Measurements from ENCODE around the gene SMPD1. TPM values are rescaled to one million over a fixed set of nuclear protein-coding genes. Genes with fewer than 3 reads are reported as not detected.

The SMPD1 gene
- total RNA-seq, 3 donors from 2014 or later: 15.7 to 30.4 (median 17.3) TPM

GRCh38 chr11:6419009-6419631 is 28.8 kb downstream of the SMPD1 start, which contains the start of gene APBB1:
APBB1 (minus strand) TSS chr11:6419094; CDS start chr11:6411347, 7,747 bp downstream.
- no peaks in the 10 kb centered on the region for H3K27me3 ChIP-seq
- no peaks in the 10 kb centered on the region for H3K9me3 ChIP-seq
- TF ChIP-seq, protein P1, sequence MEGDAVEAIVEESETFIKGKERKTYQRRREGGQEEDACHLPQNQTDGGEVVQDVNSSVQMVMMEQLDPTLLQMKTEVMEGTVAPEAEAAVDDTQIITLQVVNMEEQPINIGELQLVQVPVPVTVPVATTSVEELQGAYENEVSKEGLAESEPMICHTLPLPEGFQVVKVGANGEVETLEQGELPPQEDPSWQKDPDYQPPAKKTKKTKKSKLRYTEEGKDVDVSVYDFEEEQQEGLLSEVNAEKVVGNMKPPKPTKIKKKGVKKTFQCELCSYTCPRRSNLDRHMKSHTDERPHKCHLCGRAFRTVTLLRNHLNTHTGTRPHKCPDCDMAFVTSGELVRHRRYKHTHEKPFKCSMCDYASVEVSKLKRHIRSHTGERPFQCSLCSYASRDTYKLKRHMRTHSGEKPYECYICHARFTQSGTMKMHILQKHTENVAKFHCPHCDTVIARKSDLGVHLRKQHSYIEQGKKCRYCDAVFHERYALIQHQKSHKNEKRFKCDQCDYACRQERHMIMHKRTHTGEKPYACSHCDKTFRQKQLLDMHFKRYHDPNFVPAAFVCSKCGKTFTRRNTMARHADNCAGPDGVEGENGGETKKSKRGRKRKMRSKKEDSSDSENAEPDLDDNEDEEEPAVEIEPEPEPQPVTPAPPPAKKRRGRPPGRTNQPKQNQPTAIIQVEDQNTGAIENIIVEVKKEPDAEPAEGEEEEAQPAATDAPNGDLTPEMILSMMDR (IDR thresholded peaks at IDR 0.05): peak in 1 of 3 donors; percentile 16
- TF ChIP-seq POLR2AphosphoS5 (IDR thresholded peaks at IDR 0.05) (peak in 1 of 3 donors; percentile 27), POLR2A (IDR thresholded peaks at IDR 0.05) (no peak)
- no peaks in the 10 kb centered on the region for H3K36me3 ChIP-seq
- peaks cover 5% of the 10 kb centered on the region in 2 donors for H3K4me1 ChIP-seq
- H3K4me3 ChIP-seq: peak within 1 kb of the TSS; percentile 87 to 97 (median 93)
- intact Hi-C loops (cut with DNase I; ENCODE audit: low total_unique reads): no loop called here
- H3K27ac ChIP-seq: peak within 1 kb of the TSS; percentile 87 to 93
- DNase-seq (ENCODE audit: low spot score in 2 of 2): peak in 1 of 2 donors; percentile 32

- TF ChIP-seq POLR2A (IDR thresholded peaks at IDR 0.05): no peak
- TF ChIP-seq, protein P1 (IDR thresholded peaks at IDR 0.05): no peak
- TF ChIP-seq POLR2AphosphoS5 (IDR thresholded peaks at IDR 0.05): no peak
- Histone ChIP-seq H3K4me1 (peaks cover 5% of the 10 kb centered on the region in 2 donors), H3K9me3 (no peaks in the 10 kb centered on the region), H3K27me3 (no peaks in the 10 kb centered on the region), H3K4me3 (no peak overlapping the region), H3K27ac (no peak overlapping the region), H3K36me3 (no peaks in the 10 kb centered on the region)
- intact Hi-C loops (cut with DNase I; ENCODE audit: low total_unique reads): no loop called here
- DNase-seq (ENCODE audit: low spot score in 2 of 2): no peak
Observed at GRCh38 chr11:6420677-6421076, 30.4 kb downstream of the SMPD1 start.

GRCh38 chr11:6427516-6427915 is 37.2 kb downstream of the SMPD1 start:
- DNase-seq (ENCODE audit: low spot score in 2 of 2): no peak
- H3K36me3 ChIP-seq: no peaks in the 10 kb centered on the region
- no peak overlapping the region for H3K4me3 ChIP-seq
- no peaks in the 10 kb centered on the region for H3K9me3 ChIP-seq
- intact Hi-C loops (cut with DNase I; ENCODE audit: low total_unique reads): no loop called here
- H3K27me3 ChIP-seq: no peaks in the 10 kb centered on the region
- TF ChIP-seq, protein P1 (IDR thresholded peaks at IDR 0.05): no peak
- TF ChIP-seq POLR2A (IDR thresholded peaks at IDR 0.05) (no peak), POLR2AphosphoS5 (IDR thresholded peaks at IDR 0.05) (no peak)
- H3K27ac ChIP-seq: no peak overlapping the region
- H3K4me1 ChIP-seq: no peaks in the 10 kb centered on the region

- Histone ChIP-seq H3K4me3 (no peak overlapping the region), H3K36me3 (no peaks in the 10 kb centered on the region), H3K4me1 (no peaks in the 10 kb centered on the region), H3K9me3 (no peaks in the 10 kb centered on the region), H3K27ac (no peak overlapping the region), H3K27me3 (no peaks in the 10 kb centered on the region)
- peak in 1 of 2 donors; percentile 67 for DNase-seq (ENCODE audit: low spot score in 2 of 2)
- no peak for TF ChIP-seq POLR2AphosphoS5 (IDR thresholded peaks at IDR 0.05)
- TF ChIP-seq, protein P1 (IDR thresholded peaks at IDR 0.05): no peak
- TF ChIP-seq POLR2A (IDR thresholded peaks at IDR 0.05): no peak
- intact Hi-C loops (cut with DNase I; ENCODE audit: low total_unique reads): loop anchor here (10.0 kb wide), 1 partner anchor 47 kb away; no protein-coding TSS in a partner anchor
Observed at GRCh38 chr11:6431861-6432260, 41.6 kb downstream of the SMPD1 start.

- H3K36me3 ChIP-seq: no peaks in the 10 kb centered on the region
- DNase-seq (ENCODE audit: low spot score in 2 of 2): no peak
- H3K4me3 ChIP-seq: no peak overlapping the region
- no peak for TF ChIP-seq POLR2AphosphoS5 (IDR thresholded peaks at IDR 0.05)
- no peak for TF ChIP-seq POLR2A (IDR thresholded peaks at IDR 0.05)
- TF ChIP-seq, protein P1 (IDR thresholded peaks at IDR 0.05): no peak
- no peak overlapping the region for H3K27ac ChIP-seq
- H3K27me3 ChIP-seq: no peaks in the 10 kb centered on the region
- H3K9me3 ChIP-seq: no peaks in the 10 kb centered on the region
- intact Hi-C loops (cut with DNase I; ENCODE audit: low total_unique reads): loop anchor here (10.0 kb wide), 1 partner anchor 49 kb away; no protein-coding TSS in a partner anchor
- H3K4me1 ChIP-seq: no peaks in the 10 kb centered on the region
Observed at GRCh38 chr11:6433998-6434660, 43.9 kb downstream of the SMPD1 start.
